Chondrocyte (in vitro differentiated cells): ENCODE measurements around the gene ZNF334. TPM values are rescaled to one million over a fixed set of nuclear protein-coding genes. Genes with fewer than 3 reads are reported as not detected.

ENCODE experiments used
- DNase-seq: peaks from one replicate; pipeline ENCODE4 v3.0.0; 2021; ENCODE audit warnings: mixed read lengths, low spot score
- H3K27ac Mint-ChIP-seq: one replicate; pipeline ENCODE4 v1.8.0; 2021; ENCODE audit warnings: mild to moderate bottlenecking, moderate library complexity, mixed read lengths; ENCODE audit not compliant: unreplicated experiment
- H3K27me3 Mint-ChIP-seq: 2 replicates; pipeline ENCODE4 v1.8.0; 2021; ENCODE audit warnings: low read depth, mixed read lengths
- H3K36me3 Mint-ChIP-seq: 2 replicates; pipeline ENCODE4 v1.8.0; 2021; ENCODE audit warnings: low read depth, mixed read lengths
- H3K4me1 Mint-ChIP-seq: 2 replicates; pipeline ENCODE4 v1.8.0; 2021; ENCODE audit warnings: low read depth, mild to moderate bottlenecking, mixed read lengths
- H3K4me3 Mint-ChIP-seq: one replicate; pipeline ENCODE4 v1.8.0; 2021; ENCODE audit warnings: mild to moderate bottlenecking, moderate library complexity, mixed read lengths; ENCODE audit not compliant: unreplicated experiment
- H3K9me3 Mint-ChIP-seq: 2 replicates; pipeline ENCODE4 v1.8.0; 2021; ENCODE audit warnings: low read depth, mixed read lengths
- CTCF ChIP-seq: fragments of 200-600 bp; sonication (generic); IDR thresholded peaks from 2 replicates; pipeline ENCODE4 v1.5.0; 2021; ENCODE audit warnings: antibody characterized with exemption, mild to moderate bottlenecking, moderate library complexity
- total RNA-seq: library from RNA; stranded (reverse); gene quantifications from 3 replicates; pipeline ENCODE4 v1.2.1, GENCODE V29; 2021

The ZNF334 gene
- total RNA-seq, 1 donor from 2014 or later: 4.8 TPM

- TF ChIP-seq CTCF: no peak
- H3K36me3 Mint-ChIP-seq: no peaks in the 10 kb centered on the region
- no peak for DNase-seq
- H3K4me1 Mint-ChIP-seq: no peaks in the 10 kb centered on the region
- no peaks in the 10 kb centered on the region for H3K9me3 Mint-ChIP-seq
- H3K4me3 Mint-ChIP-seq: no peak overlapping the region
- H3K27ac Mint-ChIP-seq: no peak overlapping the region
- peaks cover 29% of the 10 kb centered on the region for H3K27me3 Mint-ChIP-seq
Observed at GRCh38 chr20:46520540-46520939, 7.2 kb upstream of the ZNF334 start.

GRCh38 chr20:46519471-46520068 is 6.2 kb upstream of the ZNF334 start:
- no peak overlapping the region for H3K27ac Mint-ChIP-seq
- no peaks in the 10 kb centered on the region for H3K4me1 Mint-ChIP-seq
- TF ChIP-seq CTCF: no peak
- H3K27me3 Mint-ChIP-seq: peaks cover 28% of the 10 kb centered on the region
- no peaks in the 10 kb centered on the region for H3K36me3 Mint-ChIP-seq
- DNase-seq: no peak
- H3K4me3 Mint-ChIP-seq: no peak overlapping the region
- H3K9me3 Mint-ChIP-seq: no peaks in the 10 kb centered on the region

- H3K27me3 Mint-ChIP-seq: no peaks in the 10 kb centered on the region
- H3K4me1 Mint-ChIP-seq: peaks cover 10% of the 10 kb centered on the region
- TF ChIP-seq CTCF: no peak
- no peak overlapping the region for H3K4me3 Mint-ChIP-seq
- no peak for DNase-seq
- peaks cover 12% of the 10 kb centered on the region for H3K36me3 Mint-ChIP-seq
- H3K9me3 Mint-ChIP-seq: peaks cover 20% of the 10 kb centered on the region
- H3K27ac Mint-ChIP-seq: no peak overlapping the region
Observed at GRCh38 chr20:46509523-46509922, 3.8 kb downstream of the ZNF334 start.

GRCh38 chr20:46507760-46508407 is 5.5 kb downstream of the ZNF334 start:
- H3K9me3 Mint-ChIP-seq: peaks cover 36% of the 10 kb centered on the region
- no peak overlapping the region for H3K27ac Mint-ChIP-seq
- TF ChIP-seq CTCF: no peak
- peaks cover 26% of the 10 kb centered on the region for H3K36me3 Mint-ChIP-seq
- no peak overlapping the region for H3K4me3 Mint-ChIP-seq
- DNase-seq: no peak
- no peaks in the 10 kb centered on the region for H3K27me3 Mint-ChIP-seq
- H3K4me1 Mint-ChIP-seq: peaks cover 2% of the 10 kb centered on the region

- Mint-ChIP-seq H3K4me1 (no peaks in the 10 kb centered on the region), H3K27ac (no peak overlapping the region), H3K9me3 (peaks cover 59% of the 10 kb centered on the region), H3K27me3 (no peaks in the 10 kb centered on the region), H3K36me3 (peaks cover 44% of the 10 kb centered on the region), H3K4me3 (no peak overlapping the region)
- no peak for DNase-seq
- no peak for TF ChIP-seq CTCF
Observed at GRCh38 chr20:46505506-46505905, 7.9 kb downstream of the ZNF334 start.
